Endothelial cell of umbilical vein (primary cell): ENCODE data around the gene CTIF.

Source experiments
- POLR2A ChIP-seq: IDR thresholded peaks from 2 replicates; pipeline ENCODE4 v1.6.1; 2012; ENCODE audit warnings: low read depth, mild to moderate bottlenecking, control low read depth, low read length
- TF ChIP-seq, protein P1 (sequence below), 2 donors: IDR thresholded peaks; 1 replicate in 1 of 2; 2 replicates in 1 of 2; pipeline ENCODE4 v1.5.1; 2011; ENCODE audit warnings: low read length in 2 of 2, mild to moderate bottlenecking in 2 of 2, moderate library complexity in 2 of 2, control low read depth in 1 of 2, inconsistent platforms in 1 of 2, low read depth in 1 of 2; ENCODE audit not compliant: insufficient read depth in 1 of 2; ENCODE audit errors: extremely low read depth in 1 of 2

DNA sequence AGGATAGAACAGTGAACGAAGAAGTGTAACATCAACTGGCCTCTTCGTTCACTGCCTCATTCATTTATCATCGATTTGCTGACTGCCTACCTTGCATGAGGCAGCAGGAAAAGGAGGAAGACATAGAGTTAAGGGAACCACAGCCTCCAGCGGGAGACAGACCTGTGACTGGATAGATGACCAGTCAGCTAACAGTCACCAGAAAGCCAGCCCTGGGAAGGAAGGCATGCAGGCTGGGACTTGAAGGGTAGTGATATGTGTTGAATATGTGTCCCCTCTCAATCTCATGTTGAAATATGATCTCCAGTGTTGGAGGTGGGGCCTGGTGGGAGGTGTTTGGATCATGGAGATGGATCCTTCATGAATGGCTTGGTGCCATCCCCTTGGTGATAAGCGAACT is 58.3 kb downstream of the CTIF start:
- TF ChIP-seq, protein P1, sequence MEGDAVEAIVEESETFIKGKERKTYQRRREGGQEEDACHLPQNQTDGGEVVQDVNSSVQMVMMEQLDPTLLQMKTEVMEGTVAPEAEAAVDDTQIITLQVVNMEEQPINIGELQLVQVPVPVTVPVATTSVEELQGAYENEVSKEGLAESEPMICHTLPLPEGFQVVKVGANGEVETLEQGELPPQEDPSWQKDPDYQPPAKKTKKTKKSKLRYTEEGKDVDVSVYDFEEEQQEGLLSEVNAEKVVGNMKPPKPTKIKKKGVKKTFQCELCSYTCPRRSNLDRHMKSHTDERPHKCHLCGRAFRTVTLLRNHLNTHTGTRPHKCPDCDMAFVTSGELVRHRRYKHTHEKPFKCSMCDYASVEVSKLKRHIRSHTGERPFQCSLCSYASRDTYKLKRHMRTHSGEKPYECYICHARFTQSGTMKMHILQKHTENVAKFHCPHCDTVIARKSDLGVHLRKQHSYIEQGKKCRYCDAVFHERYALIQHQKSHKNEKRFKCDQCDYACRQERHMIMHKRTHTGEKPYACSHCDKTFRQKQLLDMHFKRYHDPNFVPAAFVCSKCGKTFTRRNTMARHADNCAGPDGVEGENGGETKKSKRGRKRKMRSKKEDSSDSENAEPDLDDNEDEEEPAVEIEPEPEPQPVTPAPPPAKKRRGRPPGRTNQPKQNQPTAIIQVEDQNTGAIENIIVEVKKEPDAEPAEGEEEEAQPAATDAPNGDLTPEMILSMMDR (IDR thresholded peaks at IDR 0.05; ENCODE audit: extremely low read depth in 1 of 2, insufficient read depth in 1 of 2, low read depth in 1 of 2, low read length in 2 of 2), result no peak
- TF ChIP-seq POLR2A, result no peak
